Transverse colon (tissue), 4 donors: ENCODE results near the gene HJURP. TPM values are rescaled to one million over a fixed set of nuclear protein-coding genes. Genes with fewer than 3 reads are reported as not detected.

Experiments used
- DNase-seq: peaks from one replicate; pipeline ENCODE4 v3.0.0-alpha.2; 2019
- H3K27ac ChIP-seq, 4 donors: fragments of 200-600 bp; sonication (generic); 2 replicates each; pipeline ENCODE4 v1.5.1; 2016 to 2018; ENCODE audit warnings: inconsistent platforms in 4 of 4
- H3K27me3 ChIP-seq: fragments of 200-600 bp; sonication (generic); 2 replicates; pipeline ENCODE4 v1.5.1; 2017; ENCODE audit warnings: inconsistent platforms
- H3K36me3 ChIP-seq, 4 donors: fragments of 200-600 bp; sonication (generic); 2 replicates each; pipeline ENCODE4 v1.5.1; 2017 to 2019; ENCODE audit warnings: inconsistent platforms in 4 of 4
- H3K4me1 ChIP-seq, 4 donors: fragments of 200-600 bp; sonication (generic); 2 replicates each; pipeline ENCODE4 v1.5.1; 2017 to 2020; ENCODE audit warnings: inconsistent platforms in 4 of 4
- H3K4me3 ChIP-seq, 4 donors: fragments of 200-600 bp; sonication (generic); 1 replicate in 1 of 4; 2 replicates in 3 of 4; pipeline versions ENCODE4 v1.5.1 to v1.6.1; 2017 to 2019; ENCODE audit warnings: inconsistent platforms in 4 of 4
- H3K9me3 ChIP-seq, 2 donors: fragments of 200-600 bp; sonication (generic); 2 replicates each; pipeline ENCODE4 v1.5.1; 2017 to 2019; ENCODE audit warnings: inconsistent platforms in 2 of 2
- EP300 ChIP-seq: sonication (generic); formaldehyde crosslinking; IDR thresholded peaks from one replicate; pipeline ENCODE4 v1.6.1; 2017; ENCODE audit warnings: antibody characterized with exemption, low read depth
- POLR2A ChIP-seq: fragments of 450-650 bp; IDR thresholded peaks from one replicate; pipeline ENCODE4 v1.6.1; 2016; ENCODE audit warnings: antibody characterized with exemption, mild to moderate bottlenecking, moderate library complexity
- POLR2AphosphoS5 ChIP-seq, 3 donors: sonication (generic); formaldehyde crosslinking; IDR thresholded peaks; one replicate each; pipeline ENCODE4 v1.6.1; 2016; ENCODE audit warnings: antibody characterized with exemption in 3 of 3
- WGBS, 2 donors: methylation state at CpG; one replicate each; pipeline ENCODE4 v1.1.5; 2018; ENCODE audit warnings: low coverage in 1 of 2; 5-methylcytosine and 5-hydroxymethylcytosine counted together
- in situ Hi-C, 4 donors: fragments of 200-750 bp; cut with MboI; loops; one replicate each; pipeline versions ENCODE4 v1.15.0 to v1.15.1; 2017; ENCODE audit warnings: low sequenced_read_pairs in 3 of 4, low pct_ligation_motif_present in 1 of 4, low pct_unique_long_range_greater_than_20kb in 1 of 4
- intact Hi-C: fragments of 100-400 bp; cut with DNase I; formaldehyde crosslinking; loops from one replicate; pipeline ENCODE4 v1.15.1; 2023; ENCODE audit warnings: low total_unique reads
- total RNA-seq, 4 donors: library from RNA; depleted of rRNA; stranded (reverse); fragments of >200 nt; gene quantifications; one replicate each; pipeline ENCODE4 v1.1.0, GENCODE V29; 2016
- TF ChIP-seq, protein P1 (sequence below), 5 experiments: fragments of 200-600 bp in 3 of 5; fragments of 450-650 bp in 2 of 5; sonication (generic) in 3 of 5; IDR thresholded peaks; 1 replicate in 2 of 5; 2 replicates in 3 of 5; pipeline ENCODE4 v1.5.1; 2016 to 2017; ENCODE audit warnings: antibody characterized with exemption in 5 of 5, inconsistent platforms in 3 of 5, mild to moderate bottlenecking in 2 of 5, moderate library complexity in 1 of 5

Gene HJURP
- total RNA-seq, 4 donors from 2014 or later: 1.9 to 29.5 (median 2.1) TPM; not detected in 1

DNA sequence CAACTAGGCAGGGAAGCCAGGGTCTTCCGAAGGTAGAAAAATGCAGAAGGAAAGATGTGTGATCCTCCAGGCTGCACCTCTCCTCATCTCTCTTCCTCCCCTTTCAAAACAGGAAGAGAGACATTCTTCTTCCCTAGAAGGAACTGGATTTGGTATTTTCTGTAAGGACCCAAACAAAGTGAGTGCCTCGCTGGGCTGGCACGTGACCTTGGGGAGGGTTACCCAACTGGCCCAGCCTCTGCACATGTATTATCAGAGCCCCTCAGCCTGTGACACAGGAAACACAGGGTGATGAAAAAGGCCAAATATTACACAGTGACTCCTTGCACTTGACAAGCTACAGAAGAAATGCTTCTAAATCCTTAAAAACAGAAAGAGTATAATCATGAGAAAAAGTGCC, 2.3 kb downstream of the HJURP start:
- H3K36me3 ChIP-seq: no peaks in the 10 kb centered on the region
- no peak for TF ChIP-seq POLR2A
- intact Hi-C loops (no loop called here), in situ Hi-C loops (no loop called here)
- H3K4me1 ChIP-seq: peaks cover 0 to 17% (median 12%) of the 10 kb centered on the region in 4 donors
- H3K9me3 ChIP-seq: no peaks in the 10 kb centered on the region
- no peak overlapping the region for H3K4me3 ChIP-seq
- WGBS, 2 donors: 78% methylated on average over 3 of the region's 3 CpGs; no CpG with 5 or more reads in 1 of the 2 donors
- H3K27ac ChIP-seq: no peak overlapping the region
- no peak for DNase-seq
- no peaks in the 10 kb centered on the region for H3K27me3 ChIP-seq

DNA sequence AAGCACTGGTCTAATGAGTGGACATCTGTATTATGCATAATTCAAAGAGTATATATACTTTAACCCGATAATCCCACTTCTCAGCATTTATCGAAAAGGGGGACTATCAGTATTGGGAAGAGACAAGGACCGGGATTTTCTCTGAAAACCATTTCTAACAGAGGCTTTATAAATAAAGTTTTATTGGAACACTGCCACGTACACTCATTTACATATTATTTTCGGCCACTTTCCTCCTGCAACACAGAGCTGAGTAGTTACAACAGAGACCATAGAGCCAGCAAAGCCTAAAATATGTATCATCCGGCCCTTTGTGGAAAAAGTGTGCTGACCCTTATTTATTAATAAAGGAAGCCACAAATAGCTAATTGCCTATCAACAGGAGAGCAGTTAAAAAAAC, 3.2 kb downstream of the HJURP start:
- H3K27ac ChIP-seq: no peak overlapping the region
- H3K9me3 ChIP-seq: no peaks in the 10 kb centered on the region
- in situ Hi-C loops: no loop called here
- H3K36me3 ChIP-seq: no peaks in the 10 kb centered on the region
- H3K27me3 ChIP-seq: no peaks in the 10 kb centered on the region
- TF ChIP-seq POLR2A (no peak), EP300 (no peak), POLR2AphosphoS5 (IDR thresholded peaks at IDR 0.05) (no peak)
- TF ChIP-seq, protein P1, sequence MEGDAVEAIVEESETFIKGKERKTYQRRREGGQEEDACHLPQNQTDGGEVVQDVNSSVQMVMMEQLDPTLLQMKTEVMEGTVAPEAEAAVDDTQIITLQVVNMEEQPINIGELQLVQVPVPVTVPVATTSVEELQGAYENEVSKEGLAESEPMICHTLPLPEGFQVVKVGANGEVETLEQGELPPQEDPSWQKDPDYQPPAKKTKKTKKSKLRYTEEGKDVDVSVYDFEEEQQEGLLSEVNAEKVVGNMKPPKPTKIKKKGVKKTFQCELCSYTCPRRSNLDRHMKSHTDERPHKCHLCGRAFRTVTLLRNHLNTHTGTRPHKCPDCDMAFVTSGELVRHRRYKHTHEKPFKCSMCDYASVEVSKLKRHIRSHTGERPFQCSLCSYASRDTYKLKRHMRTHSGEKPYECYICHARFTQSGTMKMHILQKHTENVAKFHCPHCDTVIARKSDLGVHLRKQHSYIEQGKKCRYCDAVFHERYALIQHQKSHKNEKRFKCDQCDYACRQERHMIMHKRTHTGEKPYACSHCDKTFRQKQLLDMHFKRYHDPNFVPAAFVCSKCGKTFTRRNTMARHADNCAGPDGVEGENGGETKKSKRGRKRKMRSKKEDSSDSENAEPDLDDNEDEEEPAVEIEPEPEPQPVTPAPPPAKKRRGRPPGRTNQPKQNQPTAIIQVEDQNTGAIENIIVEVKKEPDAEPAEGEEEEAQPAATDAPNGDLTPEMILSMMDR (IDR thresholded peaks at IDR 0.05): no peak
- DNase-seq: no peak
- intact Hi-C loops: no loop called here
- no peak overlapping the region for H3K4me3 ChIP-seq
- 93 to 98% methylated on average over 6 of the region's 6 CpGs for WGBS, 2 donors
- H3K4me1 ChIP-seq: peaks cover 0 to 17% (median 12%) of the 10 kb centered on the region in 4 donors

DNA sequence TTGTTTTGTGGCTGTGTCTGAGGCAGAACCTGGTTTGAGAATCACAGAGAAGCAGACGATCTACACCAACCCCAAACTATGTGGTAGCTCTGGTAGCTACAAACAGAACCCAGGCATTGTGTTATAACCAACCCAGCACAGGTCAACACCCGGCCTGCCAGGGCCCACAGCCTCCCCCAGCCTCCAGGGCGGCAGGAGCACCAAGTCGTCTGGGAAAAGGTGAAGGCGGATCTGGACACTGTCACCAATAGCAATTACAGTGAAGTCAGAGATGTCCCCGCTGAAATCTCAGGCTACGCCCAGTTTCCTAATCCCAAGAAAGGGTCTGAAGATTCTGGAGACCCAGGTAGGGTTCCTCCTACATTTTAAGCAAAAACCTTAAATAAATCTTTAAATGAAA, 3.6 kb downstream of the HJURP start:
- no peak for TF ChIP-seq EP300
- TF ChIP-seq POLR2AphosphoS5 (IDR thresholded peaks at IDR 0.05): no peak
- no peak for TF ChIP-seq POLR2A
- TF ChIP-seq, protein P1 (IDR thresholded peaks at IDR 0.05): no peak
- no peak for DNase-seq
- Histone ChIP-seq H3K36me3 (no peaks in the 10 kb centered on the region), H3K27ac (no peak overlapping the region), H3K9me3 (no peaks in the 10 kb centered on the region), H3K4me3 (no peak overlapping the region), H3K4me1 (peaks cover 0 to 17% (median 12%) of the 10 kb centered on the region in 4 donors), H3K27me3 (no peaks in the 10 kb centered on the region)
- intact Hi-C loops: no loop called here
- in situ Hi-C loops: no loop called here
- WGBS, 2 donors: 80 to 87% methylated on average over 1 to 7 of the region's 7 CpGs

DNA sequence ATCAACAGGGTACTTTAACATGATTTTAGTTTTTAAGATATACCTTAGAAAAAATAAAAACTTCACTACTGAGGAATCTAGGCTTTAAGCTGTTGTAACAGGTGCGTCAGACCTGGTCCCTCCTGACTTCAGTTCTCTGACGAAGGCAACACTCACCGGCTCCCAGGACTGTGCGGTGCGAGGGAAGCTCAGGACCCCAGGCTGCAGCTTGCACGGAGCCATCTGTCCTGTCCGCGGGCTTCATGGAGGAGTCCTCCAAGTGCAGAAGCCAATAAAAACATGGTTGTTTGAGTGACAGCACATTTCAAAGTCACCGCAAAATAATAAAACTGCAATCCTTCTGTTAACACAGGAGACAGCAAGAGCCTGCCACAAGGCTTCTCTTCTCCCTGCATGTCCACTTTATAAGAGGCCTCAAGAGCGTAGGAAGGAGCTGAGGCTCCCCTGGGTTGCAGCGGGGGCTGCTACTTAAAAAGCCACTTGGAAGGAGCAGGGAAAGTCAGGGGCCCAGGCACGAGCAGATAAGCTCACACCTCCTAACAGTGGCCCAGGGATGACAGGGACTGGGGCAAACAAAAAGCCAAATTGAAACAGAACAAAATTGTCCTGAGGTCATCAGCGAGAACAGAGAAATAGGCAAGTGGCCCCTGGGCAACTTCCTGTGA, 4.6 kb downstream of the HJURP start:
- Histone ChIP-seq H3K27me3 (no peaks in the 10 kb centered on the region), H3K4me1 (peaks cover 0 to 12% (median 9%) of the 10 kb centered on the region in 4 donors), H3K4me3 (no peak overlapping the region), H3K27ac (no peak overlapping the region), H3K9me3 (no peaks in the 10 kb centered on the region), H3K36me3 (no peaks in the 10 kb centered on the region)
- WGBS, 2 donors: 90 to 94% methylated on average over 6 to 13 of the region's 13 CpGs
- TF ChIP-seq, protein P1 (IDR thresholded peaks at IDR 0.05): no peak
- TF ChIP-seq POLR2AphosphoS5 (IDR thresholded peaks at IDR 0.05) (no peak), EP300 (no peak), POLR2A (no peak)
- DNase-seq: no peak
- intact Hi-C loops (no loop called here), in situ Hi-C loops (loop anchor here in 1 of 4 donors (25.0 kb wide), 1 partner anchor 387 kb away; no protein-coding TSS in a partner anchor)
